ENCODE measurements around the gene COL5A2. TPM values are rescaled to one million over a fixed set of nuclear protein-coding genes. Genes with fewer than 3 reads are reported as not detected.

Gene COL5A2
- polyA plus RNA-seq, 1 donor (not counting 4 experiments of a cell fraction or from before 2014, with no cell fraction given): 7.2 TPM

GRCh38 chr2:189204322-189204941, 24.9 kb upstream of the COL5A2 start:
- peak; percentile 55 for FAIRE-seq
- no peaks in the 10 kb centered on the region for H3K27me3 ChIP-seq (ENCODE audit: control insufficient read depth, extremely low read depth, insufficient read depth, low read length)
- H3K9me3 ChIP-seq (ENCODE audit: control insufficient read depth, low read depth, low read length): no peaks in the 10 kb centered on the region
- dilution Hi-C loops (cut with MboI; ENCODE audit: extremely low pct_ligation_motif_present, low sequenced_read_pairs): no loop called here
- H3K79me2 ChIP-seq (ENCODE audit: control insufficient read depth, insufficient read depth, low read length): no peaks in the 10 kb centered on the region
- H3K9me1 ChIP-seq (ENCODE audit: control insufficient read depth, extremely low read depth, insufficient read depth, low read length): no peaks in the 10 kb centered on the region
- peak overlapping the region; percentile 26 for H3K4me2 ChIP-seq (ENCODE audit: control insufficient read depth, extremely low read depth, insufficient read depth, low read depth, low read length)
- H3K9ac ChIP-seq (ENCODE audit: control insufficient read depth, extremely low read depth, insufficient read depth, low read length): no peak overlapping the region
- H3K27ac ChIP-seq (ENCODE audit: control insufficient read depth, insufficient read depth, low read length): peak overlapping the region; percentile 57
- H3K4me1 ChIP-seq (ENCODE audit: control insufficient read depth, extremely low read depth, insufficient read depth, low read length): peaks cover 13% of the 10 kb centered on the region
- TF ChIP-seq EZH2 (IDR thresholded peaks at IDR 0.05; ENCODE audit: low read length) (no peak), CTCF (optimal IDR thresholded peaks at IDR 0.05 in 1 of 3, IDR thresholded peaks at IDR 0.05 in 1 of 3, conservative IDR thresholded peaks at IDR 0.05 in 1 of 3; ENCODE audit: extremely low read depth in 1 of 3, insufficient read depth in 2 of 3, low read length in 3 of 3) (no peak)
- no peaks in the 10 kb centered on the region for H4K20me1 ChIP-seq (ENCODE audit: control insufficient read depth, extremely low read depth, insufficient read depth, low read length)
- no peaks in the 10 kb centered on the region for H3K36me3 ChIP-seq (ENCODE audit: control insufficient read depth in 2 of 2, extremely low read depth in 1 of 2, insufficient read depth in 2 of 2, low read length in 2 of 2)
- no peak for DNase-seq (ENCODE audit: low read depth, low spot score)
- peak overlapping the region; percentile 79 for H2AFZ ChIP-seq (ENCODE audit: control insufficient read depth, low read length)
- H3K4me3 ChIP-seq (ENCODE audit: control insufficient read depth in 2 of 3, extremely low read depth in 1 of 3, insufficient read depth in 2 of 3, low read depth in 1 of 3, low read length in 3 of 3): peak overlapping the region in 2 of 3 experiments; percentile 29 to 33

GRCh38 chr2:189203177-189203799, 23.7 kb upstream of the COL5A2 start:
- Histone ChIP-seq H3K36me3 (ENCODE audit: control insufficient read depth in 2 of 2, extremely low read depth in 1 of 2, insufficient read depth in 2 of 2, low read length in 2 of 2) (no peaks in the 10 kb centered on the region), H3K4me3 (ENCODE audit: control insufficient read depth in 2 of 3, extremely low read depth in 1 of 3, insufficient read depth in 2 of 3, low read depth in 1 of 3, low read length in 3 of 3) (no peak overlapping the region), H3K4me1 (ENCODE audit: control insufficient read depth, extremely low read depth, insufficient read depth, low read length) (peaks cover 11% of the 10 kb centered on the region), H3K9me3 (ENCODE audit: control insufficient read depth, low read depth, low read length) (no peaks in the 10 kb centered on the region), H3K9me1 (ENCODE audit: control insufficient read depth, extremely low read depth, insufficient read depth, low read length) (no peaks in the 10 kb centered on the region), H3K79me2 (ENCODE audit: control insufficient read depth, insufficient read depth, low read length) (no peaks in the 10 kb centered on the region), H3K9ac (ENCODE audit: control insufficient read depth, extremely low read depth, insufficient read depth, low read length) (no peak overlapping the region), H3K27ac (ENCODE audit: control insufficient read depth, insufficient read depth, low read length) (no peak overlapping the region), H4K20me1 (ENCODE audit: control insufficient read depth, extremely low read depth, insufficient read depth, low read length) (no peaks in the 10 kb centered on the region), H2AFZ (ENCODE audit: control insufficient read depth, low read length) (no peak overlapping the region), H3K27me3 (ENCODE audit: control insufficient read depth, extremely low read depth, insufficient read depth, low read length) (no peaks in the 10 kb centered on the region), H3K4me2 (ENCODE audit: control insufficient read depth, extremely low read depth, insufficient read depth, low read depth, low read length) (no peak overlapping the region)
- dilution Hi-C loops (cut with MboI; ENCODE audit: extremely low pct_ligation_motif_present, low sequenced_read_pairs): no loop called here
- no peak for DNase-seq (ENCODE audit: low read depth, low spot score)
- peak; percentile 26 for FAIRE-seq
- no peak for TF ChIP-seq CTCF (optimal IDR thresholded peaks at IDR 0.05 in 1 of 3, IDR thresholded peaks at IDR 0.05 in 1 of 3, conservative IDR thresholded peaks at IDR 0.05 in 1 of 3; ENCODE audit: extremely low read depth in 1 of 3, insufficient read depth in 2 of 3, low read length in 3 of 3)
- TF ChIP-seq EZH2 (IDR thresholded peaks at IDR 0.05; ENCODE audit: low read length): no peak
